Measurements from ENCODE around the gene HTR3B. TPM values are rescaled to one million over a fixed set of nuclear protein-coding genes. Genes with fewer than 3 reads are reported as not detected.

The HTR3B gene
- total RNA-seq, 4 donors from 2014 or later, result not detected

GRCh38 chr11:113986351-113987140 is 82.0 kb downstream of the HTR3B start:
- no peak for ATAC-seq
- no peak for DNase-seq
- no peak for TF ChIP-seq CTCF (IDR thresholded peaks at IDR 0.05 in 4 of 5, conservative IDR thresholded peaks at IDR 0.05 in 1 of 5)
- TF ChIP-seq POLR2A (IDR thresholded peaks at IDR 0.05), result no peak
- Histone ChIP-seq H3K27ac (no peak overlapping the region), H3K27me3 (no peaks in the 10 kb centered on the region), H3K4me1 (no peaks in the 10 kb centered on the region), H3K4me3 (no peak overlapping the region), H3K9me3 (no peaks in the 10 kb centered on the region), H3K36me3 (no peaks in the 10 kb centered on the region)
- in situ Hi-C loops (cut with MboI; ENCODE audit: low sequenced_read_pairs in 4 of 4), result no loop called here
- intact Hi-C loops (cut with DNase I; ENCODE audit: low total_unique reads), result no loop called here

GRCh38 chr11:113989381-113989780 is 84.8 kb downstream of the HTR3B start:
- TF ChIP-seq CTCF (IDR thresholded peaks at IDR 0.05 in 4 of 5, conservative IDR thresholded peaks at IDR 0.05 in 1 of 5) (no peak), POLR2A (IDR thresholded peaks at IDR 0.05) (no peak)
- no peak overlapping the region for H3K27ac ChIP-seq
- no peaks in the 10 kb centered on the region for H3K4me1 ChIP-seq
- in situ Hi-C loops (cut with MboI; ENCODE audit: low sequenced_read_pairs in 4 of 4), result no loop called here
- H3K4me3 ChIP-seq, result no peak overlapping the region
- DNase-seq (no peak), ATAC-seq (no peak)
- H3K9me3 ChIP-seq, result no peaks in the 10 kb centered on the region
- no peaks in the 10 kb centered on the region for H3K27me3 ChIP-seq
- intact Hi-C loops (cut with DNase I; ENCODE audit: low total_unique reads), result no loop called here
- H3K36me3 ChIP-seq, result no peaks in the 10 kb centered on the region

GRCh38 chr11:113989916-113990315 is 85.3 kb downstream of the HTR3B start:
- in situ Hi-C loops (cut with MboI; ENCODE audit: low sequenced_read_pairs in 4 of 4), result no loop called here

GRCh38 chr11:113991170-113991569 is 86.6 kb downstream of the HTR3B start:
- no peak for TF ChIP-seq CTCF (IDR thresholded peaks at IDR 0.05 in 4 of 5, conservative IDR thresholded peaks at IDR 0.05 in 1 of 5)
- no peak for TF ChIP-seq POLR2A (IDR thresholded peaks at IDR 0.05)
- Histone ChIP-seq H3K4me3 (no peak overlapping the region), H3K27ac (no peak overlapping the region), H3K36me3 (no peaks in the 10 kb centered on the region), H3K9me3 (no peaks in the 10 kb centered on the region), H3K4me1 (no peaks in the 10 kb centered on the region), H3K27me3 (no peaks in the 10 kb centered on the region)
- no peak for DNase-seq
- no peak for ATAC-seq
- intact Hi-C loops (cut with DNase I; ENCODE audit: low total_unique reads), result no loop called here
- in situ Hi-C loops (cut with MboI; ENCODE audit: low sequenced_read_pairs in 4 of 4), result no loop called here

More at GRCh38 chr11:113989916-113990315, 85.3 kb downstream of the HTR3B start:
- no peak for DNase-seq
- no peaks in the 10 kb centered on the region for H3K27me3 ChIP-seq
- H3K27ac ChIP-seq, result no peak overlapping the region
- no peaks in the 10 kb centered on the region for H3K36me3 ChIP-seq
- no peaks in the 10 kb centered on the region for H3K4me1 ChIP-seq
- no peak for ATAC-seq
- intact Hi-C loops (cut with DNase I; ENCODE audit: low total_unique reads), result no loop called here
- TF ChIP-seq POLR2A (IDR thresholded peaks at IDR 0.05) (no peak), CTCF (IDR thresholded peaks at IDR 0.05 in 4 of 5, conservative IDR thresholded peaks at IDR 0.05 in 1 of 5) (no peak)
- H3K4me3 ChIP-seq, result no peak overlapping the region
- no peaks in the 10 kb centered on the region for H3K9me3 ChIP-seq

Measured in gastrocnemius medialis (tissue), 4 donors.